Fibroblast of skin of right biceps (primary cell): ENCODE results near the gene SEMA6B.
"Not testable (repeated sequence)": the region's sequence is repeated elsewhere in the genome, so short reads cannot be mapped to it uniquely, and the experiment has no call there.

ENCODE experiments used
- DNase-seq: peaks from one replicate; pipeline ENCODE4 v3.0.0-alpha.2; 2013

The SEMA6B gene

GRCh38 chr19:4542896-4543841 is 16.3 kb downstream of the SEMA6B start:
- DNase-seq = no peak

GRCh38 chr19:4541806-4542145 is 17.7 kb downstream of the SEMA6B start:
- not testable (repeated sequence) for DNase-seq

GRCh38 chr19:4541114-4541805 is 18.2 kb downstream of the SEMA6B start:
- no peak for DNase-seq

- no peak for DNase-seq
These were observed 19.5 kb downstream of the SEMA6B start, which contains the start of gene LRG1 for GRCh38 chr19:4539693-4540581. Gene LRG1 (minus strand): TSS chr19:4540036. CDS start chr19:4540013, 23 bp downstream.

- DNase-seq = no peak
These were observed 20.3 kb downstream of the SEMA6B start for GRCh38 chr19:4539169-4539692.

GRCh38 chr19:4538601-4538954 is 20.9 kb downstream of the SEMA6B start:
- DNase-seq = no peak

- no peak for DNase-seq
These were observed 21.4 kb downstream of the SEMA6B start for GRCh38 chr19:4537953-4538600.

GRCh38 chr19:4536798-4537197 is 22.7 kb downstream of the SEMA6B start:
- no peak for DNase-seq

GRCh38 chr19:4534836-4535658 is 24.4 kb downstream of the SEMA6B start, which contains the start of gene PLIN5:
Gene PLIN5 (minus strand): TSS chr19:4535224. CDS start chr19:4534074, 1,150 bp downstream.
- peak; percentile 46 for DNase-seq

- no peak for DNase-seq
These were observed 25.6 kb downstream of the SEMA6B start for GRCh38 chr19:4533835-4534424.

- DNase-seq = no peak
These were observed 26.1 kb downstream of the SEMA6B start for GRCh38 chr19:4533334-4533733.

- no peak for DNase-seq
These were observed 27.8 kb downstream of the SEMA6B start for GRCh38 chr19:4531562-4532165.

- DNase-seq = no peak
These were observed 29.5 kb downstream of the SEMA6B start for GRCh38 chr19:4529924-4530522.

- DNase-seq = no peak
These were observed 30.6 kb downstream of the SEMA6B start for GRCh38 chr19:4528843-4529242.

GRCh38 chr19:4527377-4527776 is 32.1 kb downstream of the SEMA6B start:
- not testable (repeated sequence) for DNase-seq

GRCh38 chr19:4525563-4526002 is 33.9 kb downstream of the SEMA6B start:
- DNase-seq = no peak

- peak; percentile 26 for DNase-seq
These were observed 34.5 kb downstream of the SEMA6B start for GRCh38 chr19:4524808-4525562.

GRCh38 chr19:4523306-4524110 is 36.0 kb downstream of the SEMA6B start:
- no peak for DNase-seq
